NCI-H2081 (cell line): Measurements from ENCODE around the gene DNAH12.
"Not testable (repeated sequence)": the region's sequence is repeated elsewhere in the genome, so short reads cannot be mapped to it uniquely, and the experiment has no call there.

Experiments
- DNase-seq, 2 experiments: peaks; one replicate each; lab custom pipeline; 2025; lab: John Stamatoyannopoulos, UW

Gene DNAH12

GRCh38 chr3:57326498-57326897 is 217.6 kb downstream of the DNAH12 start:
- not testable (repeated sequence) for DNase-seq

GRCh38 chr3:57314204-57314603 is 229.9 kb downstream of the DNAH12 start:
- DNase-seq, result no peak

- no peak for DNase-seq
Measured at GRCh38 chr3:57309769-57310360, 234.3 kb downstream of the DNAH12 start.

- not testable (repeated sequence) for DNase-seq
Measured at GRCh38 chr3:57303520-57303919, 240.6 kb downstream of the DNAH12 start.

GRCh38 chr3:57298041-57298440 is 246.1 kb downstream of the DNAH12 start:
- no peak for DNase-seq

GRCh38 chr3:57292897-57293526 is 251.1 kb downstream of the DNAH12 start:
- no peak for DNase-seq

- no peak for DNase-seq
Measured at GRCh38 chr3:57292159-57292896, 251.8 kb downstream of the DNAH12 start, which contains the start of gene ASB14. Gene ASB14, minus strand, starts transcription at chr3:57292685. Its CDS starts 652 bp downstream, at chr3:57292033.

- no peak for DNase-seq
Measured at GRCh38 chr3:57288403-57288802, 255.7 kb downstream of the DNAH12 start.

GRCh38 chr3:57287205-57287604 is 256.9 kb downstream of the DNAH12 start:
- DNase-seq, result no peak

GRCh38 chr3:57283334-57283733 is 260.8 kb downstream of the DNAH12 start:
- no peak for DNase-seq

- no peak for DNase-seq
Measured at GRCh38 chr3:57281715-57282114, 262.4 kb downstream of the DNAH12 start.

- DNase-seq, result no peak
Measured at GRCh38 chr3:57279685-57280084, 264.5 kb downstream of the DNAH12 start.

- DNase-seq, result no peak
Measured at GRCh38 chr3:57278237-57278636, 265.9 kb downstream of the DNAH12 start.

- no peak for DNase-seq
Measured at GRCh38 chr3:57275393-57275792, 268.8 kb downstream of the DNAH12 start.

GRCh38 chr3:57274845-57275244 is 269.3 kb downstream of the DNAH12 start:
- DNase-seq, result no peak

GRCh38 chr3:57268416-57268815 is 275.7 kb downstream of the DNAH12 start:
- DNase-seq, result no peak

GRCh38 chr3:57261929-57262328 is 282.2 kb downstream of the DNAH12 start:
- DNase-seq, result no peak

GRCh38 chr3:57261119-57261518 is 283.0 kb downstream of the DNAH12 start:
- DNase-seq, result no peak

- DNase-seq, result no peak
Measured at GRCh38 chr3:57257678-57258077, 286.5 kb downstream of the DNAH12 start.

GRCh38 chr3:57256844-57257243 is 287.3 kb downstream of the DNAH12 start:
- no peak for DNase-seq

- no peak for DNase-seq
Measured at GRCh38 chr3:57252404-57252803, 291.7 kb downstream of the DNAH12 start.

- no peak for DNase-seq
Measured at GRCh38 chr3:57244946-57245345, 299.2 kb downstream of the DNAH12 start.
